ENCODE measurements around the gene RSF1.

RSF1 gene

DNA sequence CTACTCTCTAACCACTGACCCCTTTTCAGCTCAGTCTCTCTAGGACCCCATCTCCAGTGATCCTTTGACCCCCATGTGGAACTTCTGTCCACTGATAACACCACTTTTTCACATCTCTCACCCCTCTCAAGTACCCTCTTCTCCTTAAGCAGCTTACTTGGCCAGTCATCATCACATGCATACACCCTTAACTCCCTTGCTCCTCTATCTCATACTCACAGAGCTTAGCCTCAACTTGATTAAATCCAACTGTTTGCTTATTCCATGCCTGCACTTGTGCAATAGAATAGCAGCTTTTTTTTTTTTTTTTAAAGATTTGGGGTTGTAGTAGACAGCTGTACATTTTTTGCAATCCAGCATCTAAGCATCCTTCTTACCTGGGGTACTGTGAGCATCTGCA, 208.6 kb downstream of the RSF1 start:
- POLR2A ChIA-PET = interaction anchor here (0.7 kb wide), 1 partner anchor 9 kb away, joined by 3 read pairs; no protein-coding TSS in a partner anchor
- TF ChIP-seq, protein P1, sequence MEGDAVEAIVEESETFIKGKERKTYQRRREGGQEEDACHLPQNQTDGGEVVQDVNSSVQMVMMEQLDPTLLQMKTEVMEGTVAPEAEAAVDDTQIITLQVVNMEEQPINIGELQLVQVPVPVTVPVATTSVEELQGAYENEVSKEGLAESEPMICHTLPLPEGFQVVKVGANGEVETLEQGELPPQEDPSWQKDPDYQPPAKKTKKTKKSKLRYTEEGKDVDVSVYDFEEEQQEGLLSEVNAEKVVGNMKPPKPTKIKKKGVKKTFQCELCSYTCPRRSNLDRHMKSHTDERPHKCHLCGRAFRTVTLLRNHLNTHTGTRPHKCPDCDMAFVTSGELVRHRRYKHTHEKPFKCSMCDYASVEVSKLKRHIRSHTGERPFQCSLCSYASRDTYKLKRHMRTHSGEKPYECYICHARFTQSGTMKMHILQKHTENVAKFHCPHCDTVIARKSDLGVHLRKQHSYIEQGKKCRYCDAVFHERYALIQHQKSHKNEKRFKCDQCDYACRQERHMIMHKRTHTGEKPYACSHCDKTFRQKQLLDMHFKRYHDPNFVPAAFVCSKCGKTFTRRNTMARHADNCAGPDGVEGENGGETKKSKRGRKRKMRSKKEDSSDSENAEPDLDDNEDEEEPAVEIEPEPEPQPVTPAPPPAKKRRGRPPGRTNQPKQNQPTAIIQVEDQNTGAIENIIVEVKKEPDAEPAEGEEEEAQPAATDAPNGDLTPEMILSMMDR (IDR thresholded peaks at IDR 0.05; ENCODE audit: control extremely low read depth, extremely low read depth, low read depth, missing control alignments) = no peak
- DNase-seq (ENCODE audit: extremely low spot score) = no peak
- CTCF ChIA-PET = interaction anchor here (0.6 to 2.9 kb wide), 11 partner anchors 7 to 692 kb away, joined by 3 to 14 read pairs (median 4); no protein-coding TSS in a partner anchor

All from GM10248 (cell line).